NK-92 (cell line): ENCODE data around the gene OCIAD2.
"Not testable (repeated sequence)": the region's sequence is repeated elsewhere in the genome, so short reads cannot be mapped to it uniquely, and the experiment has no call there.

ENCODE experiments used
- DNase-seq: peaks from one replicate; lab custom pipeline; 2025; ENCODE audit not compliant: unreplicated experiment; lab: John Stamatoyannopoulos, UW

OCIAD2 gene

GRCh38 chr4:48854982-48855381, 51.6 kb downstream of the OCIAD2 start:
- no peak for DNase-seq

DNA sequence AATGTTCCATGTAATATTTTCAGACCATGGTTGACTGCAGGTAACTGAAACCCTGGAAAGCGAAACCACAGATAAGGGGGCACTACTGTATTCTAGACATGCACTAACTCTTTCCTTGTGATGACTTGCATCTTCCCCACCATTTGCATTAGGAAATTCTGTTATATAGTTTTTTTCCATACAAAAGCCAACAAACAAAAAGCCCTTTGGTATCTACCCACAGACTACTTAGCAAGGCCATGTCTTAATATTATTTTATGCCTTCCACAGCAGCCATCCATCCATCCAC, 52.2 kb downstream of the OCIAD2 start:
- no peak for DNase-seq

DNA sequence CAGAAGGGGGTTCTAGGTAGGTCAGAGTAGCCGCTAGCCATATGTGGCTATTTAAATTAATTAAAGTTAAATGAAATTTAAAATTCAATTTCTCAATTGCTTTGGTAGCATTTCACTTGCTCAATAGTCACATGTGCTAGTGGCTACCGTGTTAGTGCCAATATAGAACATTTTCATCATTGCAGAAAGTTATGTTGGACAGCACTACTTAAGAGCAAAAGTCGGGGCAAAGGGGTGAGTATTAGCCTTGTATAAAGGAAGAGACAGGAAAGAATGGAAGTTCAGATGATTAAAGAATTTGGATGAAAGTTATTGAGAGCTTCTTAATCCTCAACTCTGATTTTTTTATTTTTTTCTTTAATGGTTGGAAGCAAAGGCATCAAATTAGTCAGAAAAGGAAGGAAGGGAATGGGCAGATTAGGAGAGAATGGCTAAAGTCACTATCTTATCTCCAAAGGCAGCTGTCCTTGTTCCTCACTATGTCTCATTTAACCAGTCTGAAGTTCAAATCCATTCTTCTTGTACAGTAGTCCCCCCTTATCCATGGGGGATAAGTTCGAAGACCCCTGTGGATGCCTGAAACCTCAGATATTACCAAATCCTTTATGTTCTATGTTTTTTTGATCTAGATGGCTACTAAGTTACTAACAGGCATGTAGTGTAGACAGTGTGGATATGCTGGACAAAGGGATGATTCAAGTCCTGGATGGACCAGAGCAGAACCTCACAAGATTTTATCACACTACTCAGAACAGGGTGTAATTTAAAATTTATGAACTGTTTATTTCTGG, 52.8 kb downstream of the OCIAD2 start:
- DNase-seq, result no peak

DNA sequence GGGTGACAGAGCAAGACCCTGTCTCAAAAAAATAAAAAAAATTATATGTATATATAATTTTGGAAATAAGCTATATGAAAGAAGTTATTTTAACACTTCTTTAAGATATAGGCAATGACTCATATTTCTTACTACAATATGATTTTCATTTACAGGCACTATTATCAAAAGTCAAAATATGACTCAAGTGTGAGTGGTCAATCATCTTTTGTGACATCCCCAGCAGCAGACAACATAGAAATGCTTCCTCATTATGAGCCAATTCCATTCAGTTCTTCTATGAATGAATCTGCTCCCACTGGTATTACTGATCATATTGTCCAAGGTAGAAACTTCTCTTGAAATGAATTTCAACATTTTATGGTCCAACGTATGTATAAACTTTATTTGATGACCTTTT, 54.9 kb downstream of the OCIAD2 start:
- DNase-seq, result no peak

- not testable (repeated sequence) for DNase-seq
These were observed 57.8 kb downstream of the OCIAD2 start for GRCh38 chr4:48848799-48849198.

DNA sequence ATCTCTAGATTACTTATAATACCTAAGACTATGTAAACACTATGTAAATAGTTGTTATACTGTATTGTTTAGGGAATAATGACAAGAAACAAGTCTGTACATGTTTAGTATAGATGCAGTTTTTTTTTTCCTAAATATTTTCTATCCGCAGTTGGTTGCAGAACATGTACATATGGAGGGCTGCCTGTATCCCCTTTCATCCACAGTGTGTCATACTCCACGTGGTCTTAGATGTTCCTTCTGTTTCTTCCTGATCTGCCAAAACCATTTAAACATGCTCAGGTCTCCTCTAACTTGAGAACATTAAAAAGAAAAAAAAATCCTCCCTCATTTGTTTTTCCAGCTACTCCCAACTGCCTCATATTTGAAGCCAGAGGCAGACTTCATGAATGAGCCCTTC, 61.7 kb downstream of the OCIAD2 start:
- DNase-seq, result no peak

- DNase-seq, result no peak
These were observed 65.3 kb downstream of the OCIAD2 start for GRCh38 chr4:48841045-48841827.

GRCh38 chr4:48836658-48837057, 69.9 kb downstream of the OCIAD2 start:
- no peak for DNase-seq
